ENCODE data around the gene TMEM151B. TPM values are rescaled to one million over a fixed set of nuclear protein-coding genes. Genes with fewer than 3 reads are reported as not detected.
A peak's percentile ranks its signal among the peaks of the same experiment; 100 is the strongest.

Gene TMEM151B
- total RNA-seq, 4 donors from 2014 or later: 0.39 to 0.98 (median 0.46) TPM

- Histone ChIP-seq H3K27ac (replicated peaks in 1 of 4) (peak overlapping the region; percentile 85 to 90 (median 86)), H3K4me1 (peaks cover 21 to 44% (median 33%) of the 10 kb centered on the region in 4 donors), H3K4me3 (peak overlapping the region; percentile 75 to 86 (median 80)), H3K27me3 (peaks cover 4 to 16% (median 6%) of the 10 kb centered on the region in 4 donors), H3K36me3 (peaks cover 0 to 16% (median 4%) of the 10 kb centered on the region in 4 donors), H3K9me3 (no peaks in the 10 kb centered on the region)
- WGBS: 7% methylated on average over 10 of the region's 13 CpGs
- TF ChIP-seq POLR2AphosphoS5 (IDR thresholded peaks at IDR 0.05): no peak
- TF ChIP-seq EP300 (IDR thresholded peaks at IDR 0.05): no peak
- no peak for TF ChIP-seq POLR2A (IDR thresholded peaks at IDR 0.05; ENCODE audit: low read depth)
- no peak for TF ChIP-seq CTCF (IDR thresholded peaks at IDR 0.05)
- no peak for DNase-seq (ENCODE audit: extremely low spot score)
- intact Hi-C loops (cut with DNase I): no loop called here
Observed at GRCh38 chr6:44264154-44265006, 5.9 kb upstream of the TMEM151B start.

- peaks cover 23 to 46% (median 35%) of the 10 kb centered on the region in 4 donors for H3K4me1 ChIP-seq
- peak; percentile 78 to 89 for TF ChIP-seq POLR2AphosphoS5 (IDR thresholded peaks at IDR 0.05)
- TF ChIP-seq CTCF (IDR thresholded peaks at IDR 0.05): peak in 2 of 3 experiments; percentile 20 to 22
- no peak for TF ChIP-seq EP300 (IDR thresholded peaks at IDR 0.05)
- peak; percentile 62 for TF ChIP-seq POLR2A (IDR thresholded peaks at IDR 0.05; ENCODE audit: low read depth)
- no peaks in the 10 kb centered on the region for H3K9me3 ChIP-seq
- intact Hi-C loops (cut with DNase I): no loop called here
- H3K27me3 ChIP-seq: peaks cover 4 to 23% (median 11%) of the 10 kb centered on the region in 4 donors
- WGBS: under 1% methylated on average over 67 of the region's 72 CpGs
- peaks cover 0 to 8% (median under 1%) of the 10 kb centered on the region in 4 donors for H3K36me3 ChIP-seq
- peak within 1 kb of the TSS; percentile 85 to 90 (median 86) for H3K27ac ChIP-seq (replicated peaks in 1 of 4)
- peak within 1 kb of the TSS; percentile 75 to 86 (median 80) for H3K4me3 ChIP-seq
- peak; percentile 98 for DNase-seq (ENCODE audit: extremely low spot score)
Observed at GRCh38 chr6:44265007-44265721, 5.1 kb upstream of the TMEM151B start, which contains the start of gene NFKBIE. Gene NFKBIE, minus strand, starts transcription at chr6:44265551. Its CDS starts 205 bp downstream, at chr6:44265346.

- WGBS: 65% methylated on average over 17 of the region's 17 CpGs
- H3K4me3 ChIP-seq: peak overlapping the region; percentile 75 to 86 (median 80)
- peaks cover 4 to 29% (median 15%) of the 10 kb centered on the region in 4 donors for H3K27me3 ChIP-seq
- TF ChIP-seq CTCF (IDR thresholded peaks at IDR 0.05): no peak
- TF ChIP-seq POLR2AphosphoS5 (IDR thresholded peaks at IDR 0.05): no peak
- no peak for TF ChIP-seq EP300 (IDR thresholded peaks at IDR 0.05)
- no peak for TF ChIP-seq POLR2A (IDR thresholded peaks at IDR 0.05; ENCODE audit: low read depth)
- intact Hi-C loops (cut with DNase I): no loop called here
- H3K9me3 ChIP-seq: no peaks in the 10 kb centered on the region
- DNase-seq (ENCODE audit: extremely low spot score): no peak
- peaks cover 0 to 6% (median 0%) of the 10 kb centered on the region in 4 donors for H3K36me3 ChIP-seq
- peaks cover 26 to 52% (median 40%) of the 10 kb centered on the region in 4 donors for H3K4me1 ChIP-seq
- peak overlapping the region; percentile 85 to 90 (median 86) for H3K27ac ChIP-seq (replicated peaks in 1 of 4)
Observed at GRCh38 chr6:44265722-44266233, 4.5 kb upstream of the TMEM151B start.

GRCh38 chr6:44266347-44266746, 3.9 kb upstream of the TMEM151B start:
- intact Hi-C loops (cut with DNase I): no loop called here
- H3K4me1 ChIP-seq: peaks cover 26 to 58% (median 46%) of the 10 kb centered on the region in 4 donors

More at GRCh38 chr6:44266347-44266746, 3.9 kb upstream of the TMEM151B start:
- no peak for DNase-seq (ENCODE audit: extremely low spot score)
- 85% methylated on average over 3 of the region's 3 CpGs for WGBS
- no peak for TF ChIP-seq POLR2AphosphoS5 (IDR thresholded peaks at IDR 0.05)
- no peak for TF ChIP-seq POLR2A (IDR thresholded peaks at IDR 0.05; ENCODE audit: low read depth)
- H3K27ac ChIP-seq (replicated peaks in 1 of 4): no peak overlapping the region
- H3K4me3 ChIP-seq: no peak overlapping the region
- H3K36me3 ChIP-seq: peaks cover 0 to 5% (median 0%) of the 10 kb centered on the region in 4 donors
- H3K9me3 ChIP-seq: no peaks in the 10 kb centered on the region
- peaks cover 4 to 35% (median 19%) of the 10 kb centered on the region in 4 donors for H3K27me3 ChIP-seq

Data from esophagus muscularis mucosa (tissue), 4 donors.